NOMO-1 (cell line): Measurements from ENCODE around the gene MAGEF1.
"Not testable (repeated sequence)": the region's sequence is repeated elsewhere in the genome, so short reads cannot be mapped to it uniquely, and the experiment has no call there.

ENCODE experiments used
- DNase-seq, 2 experiments: peaks; one replicate each; lab custom pipeline; 2025; ENCODE audit not compliant: unreplicated experiment in 2 of 2; lab: John Stamatoyannopoulos, UW

MAGEF1 gene

GRCh38 chr3:184743248-184743647 lies 31.4 kb upstream of the MAGEF1 start:
- no peak for DNase-seq

- no peak for DNase-seq
These were observed 30.8 kb upstream of the MAGEF1 start for GRCh38 chr3:184742676-184743135.

GRCh38 chr3:184741798-184742675 lies 30.2 kb upstream of the MAGEF1 start:
- DNase-seq, result no peak

- DNase-seq, result no peak
These were observed 29.3 kb upstream of the MAGEF1 start for GRCh38 chr3:184741259-184741556.

GRCh38 chr3:184740509-184741258 lies 28.8 kb upstream of the MAGEF1 start:
- peak; percentile 14 to 30 for DNase-seq

GRCh38 chr3:184739594-184740505 lies 28.0 kb upstream of the MAGEF1 start:
- DNase-seq, result no peak

GRCh38 chr3:184738982-184739381 lies 27.1 kb upstream of the MAGEF1 start:
- no peak for DNase-seq

- DNase-seq, result no peak
These were observed 26.6 kb upstream of the MAGEF1 start for GRCh38 chr3:184738506-184738890.

- DNase-seq, result no peak
These were observed 26.0 kb upstream of the MAGEF1 start for GRCh38 chr3:184737641-184738505.

- DNase-seq, result no peak
These were observed 25.2 kb upstream of the MAGEF1 start for GRCh38 chr3:184737063-184737462.

- no peak for DNase-seq
These were observed 23.2 kb upstream of the MAGEF1 start for GRCh38 chr3:184734903-184735701.

GRCh38 chr3:184733971-184734608 lies 22.2 kb upstream of the MAGEF1 start:
- no peak for DNase-seq

GRCh38 chr3:184733181-184733580 lies 21.3 kb upstream of the MAGEF1 start:
- no peak for DNase-seq

GRCh38 chr3:184731786-184732537 lies 20.1 kb upstream of the MAGEF1 start:
- no peak for DNase-seq

GRCh38 chr3:184730924-184731323 lies 19.1 kb upstream of the MAGEF1 start:
- DNase-seq, result no peak

- not testable (repeated sequence) for DNase-seq
These were observed 17.3 kb upstream of the MAGEF1 start for GRCh38 chr3:184729154-184729553.

- no peak for DNase-seq
These were observed 16.2 kb upstream of the MAGEF1 start for GRCh38 chr3:184728010-184728527.
